ENCODE measurements around the gene LDB3.

DNA sequence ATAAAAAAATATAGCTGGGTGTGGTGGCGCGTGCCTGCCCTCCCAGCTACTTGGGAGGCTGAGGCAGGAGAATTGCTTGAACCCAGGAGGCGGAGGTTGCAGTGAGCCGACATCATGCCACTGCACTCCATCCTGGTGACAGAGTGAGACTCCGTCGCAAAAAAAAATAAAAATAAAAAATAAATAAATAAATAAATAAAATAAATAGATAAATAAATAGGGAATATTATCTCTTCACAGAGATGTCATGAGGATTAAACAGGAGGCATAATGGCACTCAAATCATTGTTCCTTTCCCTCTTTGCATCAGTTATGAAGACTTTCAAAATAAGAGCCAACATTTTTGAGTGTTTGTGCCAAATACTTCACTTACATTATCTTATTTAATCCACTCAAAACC lies 56.1 kb downstream of the LDB3 start:
- TF ChIP-seq, protein P1, sequence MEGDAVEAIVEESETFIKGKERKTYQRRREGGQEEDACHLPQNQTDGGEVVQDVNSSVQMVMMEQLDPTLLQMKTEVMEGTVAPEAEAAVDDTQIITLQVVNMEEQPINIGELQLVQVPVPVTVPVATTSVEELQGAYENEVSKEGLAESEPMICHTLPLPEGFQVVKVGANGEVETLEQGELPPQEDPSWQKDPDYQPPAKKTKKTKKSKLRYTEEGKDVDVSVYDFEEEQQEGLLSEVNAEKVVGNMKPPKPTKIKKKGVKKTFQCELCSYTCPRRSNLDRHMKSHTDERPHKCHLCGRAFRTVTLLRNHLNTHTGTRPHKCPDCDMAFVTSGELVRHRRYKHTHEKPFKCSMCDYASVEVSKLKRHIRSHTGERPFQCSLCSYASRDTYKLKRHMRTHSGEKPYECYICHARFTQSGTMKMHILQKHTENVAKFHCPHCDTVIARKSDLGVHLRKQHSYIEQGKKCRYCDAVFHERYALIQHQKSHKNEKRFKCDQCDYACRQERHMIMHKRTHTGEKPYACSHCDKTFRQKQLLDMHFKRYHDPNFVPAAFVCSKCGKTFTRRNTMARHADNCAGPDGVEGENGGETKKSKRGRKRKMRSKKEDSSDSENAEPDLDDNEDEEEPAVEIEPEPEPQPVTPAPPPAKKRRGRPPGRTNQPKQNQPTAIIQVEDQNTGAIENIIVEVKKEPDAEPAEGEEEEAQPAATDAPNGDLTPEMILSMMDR (IDR thresholded peaks at IDR 0.05), result no peak
- TF ChIP-seq POLR2A (IDR thresholded peaks at IDR 0.05) (no peak), POLR2AphosphoS5 (IDR thresholded peaks at IDR 0.05; ENCODE audit: insufficient read depth in 1 of 2, low read depth in 1 of 2) (no peak)
